Measurements from ENCODE around the gene FHOD3. TPM values are rescaled to one million over a fixed set of nuclear protein-coding genes. Genes with fewer than 3 reads are reported as not detected.

FHOD3 gene
- total and polyA plus RNA-seq, 2 of the 8 experiments (the other 6 are each of a cell fraction or from before 2014, with no cell fraction given): 9.7 to 10.5 TPM

GRCh38 chr18:36454245-36454644 lies 156.7 kb downstream of the FHOD3 start (continued):
- no peak for TF ChIP-seq CHD1 (IDR thresholded peaks at IDR 0.05; ENCODE audit: low read depth, low read length)
